Suprapubic skin (tissue), 4 donors: ENCODE measurements around the gene ETFDH. TPM values are rescaled to one million over a fixed set of nuclear protein-coding genes. Genes with fewer than 3 reads are reported as not detected.

Experiments used
- total RNA-seq, 4 donors: library from RNA; depleted of rRNA; stranded (reverse); fragments of >200 nt; gene quantifications; one replicate each; pipeline ENCODE4 v1.1.0, GENCODE V29; 2016

The ETFDH gene
- total RNA-seq, 4 donors from 2014 or later = 44.9 to 204 (median 50.3) TPM

Other genes with a start within 250 kb of the ETFDH start
- under 1 TPM in 1 of 4 donors, not detected in 3; 0.19 TPM for gene RXFP1, start 150.4 kb upstream of the ETFDH start, total RNA-seq
- 1 to 10 TPM; 2.8 to 3.7 (median 3.2) TPM for gene C4orf46, start 409 bp upstream of the ETFDH start, total RNA-seq
- gene PPID, start 51.1 kb downstream of the ETFDH start, total RNA-seq = 10 to 100 TPM in 3 of 4 donors, 1 to 10 TPM in 1; 8.1 to 18.9 (median 12.6) TPM
- gene FNIP2, start 96.7 kb downstream of the ETFDH start, total RNA-seq = 10 to 100 TPM; 21.4 to 31.7 (median 28.1) TPM